GM18499 (cell line): Measurements from ENCODE around the gene SCGB1D1.

ENCODE experiments used
- ATAC-seq: cut with Tn5 transposase; IDR thresholded peaks from one replicate; pipeline ENCODE4 v1.9.1; 2021; ENCODE audit warnings: moderate number of reproducible peaks; ENCODE audit not compliant: insufficient read depth, unreplicated experiment

The SCGB1D1 gene

DNA sequence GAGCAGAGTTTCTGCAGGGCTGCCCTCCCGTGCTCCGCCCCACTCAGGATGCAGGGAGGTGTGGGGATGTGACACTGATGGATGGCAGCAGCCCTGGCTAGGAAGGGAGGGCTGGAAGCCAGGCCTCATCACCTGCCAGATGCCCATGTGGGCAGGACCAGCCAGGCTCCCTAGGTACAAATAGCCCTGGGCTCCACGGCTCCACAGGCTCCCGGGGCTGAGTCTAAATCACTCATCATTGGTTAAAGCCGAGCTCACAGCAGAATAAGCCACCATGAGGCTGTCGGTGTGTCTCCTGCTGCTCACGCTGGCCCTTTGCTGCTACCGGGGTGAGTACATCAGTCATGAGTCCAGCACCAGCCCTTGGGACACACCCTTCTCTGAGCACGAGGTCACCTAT lies at the start of gene SCGB1D1:
TSS of gene SCGB1D1 (plus strand) at position 206 of the 400 bp plus-strand sequence. CDS start at position 275, 69 bp downstream.
- ATAC-seq: no peak

DNA sequence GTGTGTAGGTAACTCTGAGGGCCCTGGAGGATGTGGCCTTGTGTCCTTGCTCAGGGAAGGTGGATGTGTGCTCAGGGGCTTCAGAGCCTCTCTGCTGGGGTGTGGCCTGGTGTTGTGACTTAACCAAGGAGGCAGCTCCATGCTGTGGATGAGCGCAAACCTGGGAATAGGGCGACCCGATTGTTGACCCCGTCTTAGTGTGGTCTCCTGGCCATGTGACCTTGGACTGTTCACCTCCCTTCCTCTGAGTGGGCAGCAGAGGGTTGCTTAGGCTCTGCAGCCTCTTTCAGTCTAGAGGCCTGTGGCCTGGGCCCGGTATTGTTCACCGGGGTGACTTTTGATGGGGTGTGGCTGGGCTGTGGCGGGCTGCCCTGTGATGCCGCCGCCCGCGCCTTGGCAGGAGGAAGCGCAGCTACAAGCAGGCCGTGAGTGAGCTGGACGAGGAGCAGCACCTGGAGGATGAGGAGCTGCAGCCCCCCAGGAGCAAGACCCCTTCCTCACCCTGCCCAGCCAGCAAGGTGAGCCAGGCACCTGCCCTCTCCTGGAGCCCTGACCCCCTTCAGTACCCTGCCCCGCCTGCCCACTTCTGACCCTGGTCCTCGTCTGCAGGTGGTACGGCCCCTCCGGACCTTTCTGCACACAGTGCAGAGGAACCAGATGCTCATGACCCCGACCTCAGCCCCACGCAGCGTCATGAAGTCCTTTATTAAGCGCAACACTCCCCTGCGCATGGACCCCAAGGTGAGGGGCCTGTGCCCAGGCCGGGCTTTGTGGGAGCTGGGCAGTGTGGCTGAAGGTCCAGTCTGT lies 49.5 kb upstream of the SCGB1D1 start:
- no peak for ATAC-seq

DNA sequence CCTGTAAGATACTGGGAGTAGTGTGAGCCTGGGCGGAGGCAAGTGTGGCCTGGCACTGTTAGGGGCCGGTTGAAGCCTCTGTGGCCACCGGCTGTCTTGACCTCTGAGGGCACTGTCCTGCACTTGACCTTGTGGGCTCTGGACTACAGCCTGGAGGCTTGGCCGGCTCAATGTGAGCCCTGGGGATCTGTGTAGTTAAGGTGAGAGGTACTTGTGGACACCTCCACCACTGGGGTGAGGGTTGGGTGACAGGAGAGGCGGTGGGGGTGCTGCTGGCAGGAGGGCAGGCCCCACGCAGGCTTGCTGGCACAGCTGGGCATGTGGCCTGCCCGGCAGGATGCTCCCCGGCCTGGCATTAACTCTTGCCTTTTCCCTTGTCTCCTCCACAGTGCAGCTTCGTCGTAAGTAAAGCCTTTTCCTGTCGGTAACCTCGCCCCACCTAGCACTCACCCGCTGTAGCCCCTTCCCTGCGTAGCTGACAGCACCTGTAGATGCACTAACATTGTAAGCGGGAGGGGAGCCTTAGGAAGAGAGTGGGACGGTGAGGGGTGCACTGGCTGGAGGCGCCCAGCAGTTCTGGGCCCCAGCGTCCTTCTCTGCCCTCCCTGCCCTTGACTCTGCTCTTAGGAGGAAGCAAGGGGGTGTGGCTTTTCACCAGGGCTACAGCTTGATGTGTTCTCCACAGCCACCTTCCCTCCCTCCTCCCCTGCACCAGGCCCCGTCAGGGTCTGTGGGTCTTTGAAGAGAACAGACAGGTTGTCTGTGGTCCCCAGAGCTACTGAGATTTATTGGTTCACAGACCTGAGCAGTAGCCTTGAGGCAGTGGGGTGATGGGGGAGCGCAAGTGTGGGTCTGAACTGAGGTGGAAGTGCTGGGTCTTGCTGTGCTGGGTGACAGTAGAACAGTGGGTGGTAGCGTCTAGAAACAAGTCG lies 48.6 kb upstream of the SCGB1D1 start:
- no peak for ATAC-seq

GRCh38 chr11:62142043-62142375 lies 48.0 kb upstream of the SCGB1D1 start:
- no peak for ATAC-seq

DNA sequence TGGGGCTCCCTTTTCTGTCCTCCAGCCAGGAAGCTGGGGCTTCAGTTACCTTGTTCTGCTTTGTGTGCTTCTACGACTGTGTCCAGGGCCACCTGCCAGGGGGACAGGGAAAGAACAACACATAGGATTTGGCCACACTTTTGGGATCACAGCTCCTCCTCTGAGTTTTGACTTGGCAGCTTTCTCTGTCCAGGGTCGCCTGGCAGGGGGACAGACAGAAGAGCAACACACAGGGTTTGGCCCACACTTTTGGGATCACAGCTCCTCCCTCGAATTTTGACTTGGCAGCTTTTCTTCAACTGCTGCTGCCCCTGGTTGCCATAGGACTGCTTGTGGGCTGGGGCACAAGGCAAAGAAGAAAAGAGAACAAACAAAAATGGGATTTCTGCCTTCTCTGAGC lies 47.1 kb upstream of the SCGB1D1 start:
- no peak for ATAC-seq

- no peak for ATAC-seq
Measured at GRCh38 chr11:62143727-62144126, 46.3 kb upstream of the SCGB1D1 start.

DNA sequence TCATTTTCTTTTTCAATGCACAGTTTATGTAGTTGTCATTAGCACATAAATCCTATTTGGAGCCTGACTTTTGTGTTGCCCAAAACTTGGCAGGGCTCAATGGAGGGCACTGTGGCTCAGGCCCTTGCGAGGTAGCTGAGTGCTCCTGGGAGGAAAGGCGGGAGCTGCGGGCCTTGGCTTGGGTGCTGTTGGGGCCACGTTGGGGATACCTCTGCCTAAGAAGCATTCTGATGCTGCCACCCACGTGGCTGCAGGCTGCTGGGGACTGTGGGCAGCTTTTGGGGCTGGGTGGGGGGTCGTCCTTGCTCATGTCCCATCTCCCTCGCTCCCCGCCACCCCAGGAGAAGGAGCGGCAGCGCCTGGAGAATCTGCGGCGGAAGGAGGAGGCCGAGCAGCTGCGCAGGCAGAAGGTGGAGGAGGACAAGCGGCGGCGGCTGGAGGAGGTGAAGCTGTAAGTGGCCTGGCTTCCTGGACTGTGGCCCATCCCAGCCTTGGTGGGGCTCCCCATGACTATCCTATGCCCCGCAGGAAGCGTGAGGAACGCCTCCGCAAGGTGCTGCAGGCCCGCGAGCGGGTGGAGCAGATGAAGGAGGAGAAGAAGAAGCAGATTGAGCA lies 45.3 kb upstream of the SCGB1D1 start:
- no peak for ATAC-seq

GRCh38 chr11:62145261-62145871 lies 44.6 kb upstream of the SCGB1D1 start:
- ATAC-seq: no peak

DNA sequence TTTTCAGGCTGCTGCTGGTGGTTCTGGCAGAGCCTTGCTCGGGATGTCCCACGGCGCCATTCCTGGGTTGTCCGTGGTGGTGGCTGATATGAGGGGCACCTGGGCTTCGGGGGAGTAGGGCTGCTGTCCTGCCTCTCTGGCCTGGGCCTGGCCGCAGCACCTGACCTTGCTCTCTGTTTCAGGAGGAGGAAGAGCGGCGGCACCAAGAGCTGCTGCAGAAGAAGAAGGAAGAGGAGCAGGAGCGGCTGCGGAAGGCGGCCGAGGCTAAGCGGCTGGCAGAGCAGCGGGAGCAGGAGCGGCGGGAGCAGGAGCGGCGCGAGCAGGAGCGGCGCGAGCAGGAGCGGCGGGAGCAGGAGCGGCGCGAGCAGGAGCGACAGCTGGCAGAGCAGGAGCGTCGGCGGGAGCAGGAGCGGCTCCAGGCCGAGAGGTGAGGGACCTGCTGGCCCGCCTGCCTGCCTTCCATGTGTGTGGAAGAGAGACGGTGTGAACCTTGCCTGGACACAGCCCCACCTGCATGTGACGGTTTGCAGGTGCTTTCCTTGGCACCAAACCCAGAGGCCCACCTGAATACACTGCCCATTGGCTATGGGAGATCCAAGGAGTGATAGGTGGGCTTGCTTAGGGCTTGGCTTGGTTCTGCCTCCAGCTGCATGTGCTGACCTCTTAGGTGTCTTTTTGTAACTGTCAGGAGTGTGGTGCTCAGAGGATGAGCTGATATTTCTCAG lies 43.4 kb upstream of the SCGB1D1 start:
- no peak for ATAC-seq

DNA sequence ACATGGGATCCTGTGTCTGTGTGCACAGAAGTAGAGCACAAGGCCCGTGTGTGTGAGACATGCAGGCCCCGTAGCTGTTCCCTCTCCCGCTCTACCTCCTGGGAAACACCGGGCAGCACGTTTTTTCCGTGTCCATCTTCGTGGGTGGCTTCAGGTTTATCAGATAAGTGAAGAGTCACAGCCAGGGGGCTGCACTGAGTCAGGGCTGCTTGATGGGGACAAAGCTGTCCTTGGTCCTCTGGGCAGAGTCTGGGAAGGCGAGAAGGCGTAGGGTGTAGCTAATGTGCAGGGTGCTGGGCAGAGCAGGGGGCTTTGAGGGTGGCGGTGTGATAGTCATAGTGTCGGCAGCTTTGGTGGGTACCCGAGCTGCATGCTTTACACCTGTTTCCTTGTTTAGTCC lies 42.5 kb upstream of the SCGB1D1 start:
- ATAC-seq: no peak

- ATAC-seq: no peak
Measured at GRCh38 chr11:62148271-62148980, 41.6 kb upstream of the SCGB1D1 start.

DNA sequence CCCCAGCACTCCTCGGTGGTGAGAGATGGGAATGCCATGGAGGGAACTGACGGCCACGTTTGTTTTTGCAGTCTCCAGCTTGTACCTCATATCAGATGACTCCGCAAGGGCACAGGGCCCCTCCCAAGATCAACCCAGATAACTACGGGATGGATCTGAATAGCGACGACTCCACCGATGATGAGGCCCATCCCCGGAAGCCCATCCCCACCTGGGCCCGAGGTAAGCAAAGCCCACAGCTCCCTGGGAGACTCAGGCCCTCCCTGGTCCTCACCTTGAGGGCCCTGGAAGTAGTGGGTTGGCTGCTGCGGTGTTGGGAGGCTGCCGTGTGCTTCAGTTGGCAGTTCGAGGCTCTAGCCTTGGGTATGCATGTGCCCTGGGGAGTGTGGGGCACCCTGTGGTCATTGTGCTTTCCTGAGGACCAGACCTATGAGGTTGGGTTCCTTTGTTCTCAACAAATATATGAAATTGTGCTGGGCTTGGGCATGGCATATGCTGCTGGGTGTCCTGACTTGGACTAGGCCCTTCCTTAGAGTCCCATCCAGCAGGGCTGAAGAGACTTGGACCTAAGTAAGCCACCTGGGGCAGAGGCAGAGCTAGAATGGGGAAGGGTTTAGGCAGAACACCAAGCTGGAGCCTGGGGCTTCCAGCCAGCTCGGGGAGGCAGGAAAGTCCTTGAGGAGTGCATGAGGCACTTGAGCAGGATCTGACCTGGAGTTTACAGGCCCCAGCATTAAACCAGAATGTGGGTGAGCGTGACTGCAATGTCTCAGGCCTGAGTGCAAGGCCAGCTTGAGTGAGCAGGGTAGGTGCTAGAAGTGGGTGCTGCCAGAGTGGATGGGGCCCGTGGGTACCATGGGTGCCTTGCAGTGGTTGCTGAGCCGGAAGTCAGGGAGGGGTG lies 39.8 kb upstream of the SCGB1D1 start:
- ATAC-seq: no peak

DNA sequence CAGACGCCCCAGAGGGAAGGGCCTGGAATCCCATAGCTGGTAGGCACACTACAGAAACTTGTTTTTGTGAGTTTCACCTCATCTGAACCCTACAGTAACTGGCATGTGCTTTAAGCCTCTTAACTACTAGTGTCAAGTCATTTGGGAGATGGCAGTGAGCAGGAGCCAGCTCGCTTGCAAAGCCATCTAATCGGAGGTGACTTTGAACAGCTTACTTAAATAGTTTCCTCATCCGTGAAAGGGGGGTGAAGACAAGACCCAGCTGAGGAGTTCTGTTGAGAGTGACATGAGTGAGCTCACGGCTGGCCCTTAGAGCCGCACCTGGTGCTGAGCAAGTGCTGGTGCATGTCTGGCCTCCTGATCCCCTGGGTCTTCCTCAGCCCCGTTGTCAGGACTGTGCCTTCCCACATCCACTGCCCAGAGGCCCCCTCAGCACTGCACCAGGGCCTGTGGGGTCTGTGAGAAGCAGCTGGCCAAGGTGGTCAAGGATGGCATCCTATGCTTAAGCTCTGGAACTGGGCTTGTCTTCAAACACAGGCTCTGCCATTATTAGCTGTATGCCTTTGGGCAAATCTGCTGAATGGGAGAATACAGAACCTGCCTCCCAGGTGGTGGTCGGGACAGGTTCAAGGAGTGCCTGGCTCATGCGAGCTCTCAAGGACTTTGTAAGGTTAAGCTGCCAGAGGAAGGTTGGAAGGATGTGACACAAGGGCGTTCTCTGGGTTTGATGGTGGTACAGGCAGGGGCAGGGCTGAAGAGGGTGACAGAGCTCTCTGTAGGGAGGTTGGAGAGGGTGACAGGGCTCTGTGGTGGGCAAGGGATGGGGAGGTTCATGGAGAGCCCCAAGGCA lies 38.9 kb upstream of the SCGB1D1 start:
- ATAC-seq: no peak

DNA sequence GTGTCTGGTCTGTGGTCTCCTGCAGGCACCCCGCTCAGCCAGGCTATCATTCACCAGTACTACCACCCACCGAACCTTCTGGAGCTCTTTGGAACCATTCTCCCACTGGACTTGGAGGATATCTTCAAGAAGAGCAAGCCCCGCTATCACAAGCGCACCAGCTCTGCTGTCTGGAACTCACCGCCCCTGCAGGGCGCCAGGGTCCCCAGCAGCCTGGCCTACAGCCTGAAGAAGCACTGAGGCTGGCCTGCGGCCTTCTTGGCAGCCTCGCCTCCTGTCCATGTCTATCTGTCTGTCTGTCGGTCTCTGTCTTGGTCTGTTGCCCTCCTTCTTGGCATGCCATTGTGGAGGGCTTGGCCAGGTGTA lies 38.3 kb upstream of the SCGB1D1 start:
- no peak for ATAC-seq

DNA sequence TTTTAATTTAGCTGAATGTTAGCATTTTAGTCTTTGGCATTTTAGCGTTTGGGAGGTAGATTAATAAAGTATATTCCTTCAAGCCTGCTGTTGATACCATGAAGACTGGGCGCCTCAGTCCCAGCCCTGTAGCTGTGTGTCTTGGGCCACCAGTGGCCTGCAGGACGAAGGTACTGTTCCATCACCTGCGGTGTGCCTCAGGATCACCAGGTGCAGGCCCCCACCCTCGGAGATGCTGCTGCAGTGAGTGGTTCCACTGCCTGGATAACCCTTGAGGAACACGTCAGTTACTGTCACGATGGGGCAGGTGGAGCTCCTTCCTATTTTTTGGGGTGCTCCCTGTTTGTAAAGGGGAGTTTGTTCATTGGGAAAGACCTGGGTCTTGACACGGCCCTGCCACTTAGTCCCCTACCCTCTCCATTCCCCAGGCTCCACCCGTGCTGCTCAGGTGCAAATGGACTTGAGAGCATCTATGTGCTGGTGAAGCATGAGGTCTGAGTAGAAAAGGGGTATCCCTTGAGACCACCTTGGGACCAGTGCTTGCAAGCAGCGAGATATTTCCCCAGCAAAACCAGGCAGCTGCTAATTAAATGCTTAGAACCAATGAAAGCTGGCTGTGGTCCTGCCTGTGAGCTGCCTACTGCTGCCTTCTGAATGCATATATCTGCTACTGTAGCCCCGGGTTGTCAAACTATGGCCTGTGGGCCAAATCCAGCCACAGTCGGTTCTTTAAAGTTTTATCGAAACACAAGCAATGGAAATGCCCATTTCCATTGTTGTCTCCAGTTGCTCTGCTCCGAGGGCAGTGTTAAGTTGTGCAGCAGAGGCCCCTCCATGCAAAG lies 37.5 kb upstream of the SCGB1D1 start:
- no peak for ATAC-seq

- no peak for ATAC-seq
Measured at GRCh38 chr11:62153087-62153395, 37.0 kb upstream of the SCGB1D1 start.

- no peak for ATAC-seq
Measured at GRCh38 chr11:62153617-62154016, 36.4 kb upstream of the SCGB1D1 start.
